Stimulated activated CD8-positive, alpha-beta memory T cell treated with anti-CD3 and anti-CD28 coated beads, Interleukin-15, amount 100 ng/mL, for 1 hour (primary cell): Measurements from ENCODE around the gene NEK2.
"Not testable (repeated sequence)": the region's sequence is repeated elsewhere in the genome, so short reads cannot be mapped to it uniquely, and the experiment has no call there.

Source experiments
- DNase-seq: peaks from one replicate; pipeline ENCODE4 v3.0.0-alpha.2; 2020; ENCODE audit warnings: low read depth

Gene NEK2

GRCh38 chr1:211650904-211651303, 24.5 kb downstream of the NEK2 start:
- no peak for DNase-seq

GRCh38 chr1:211648980-211649934, 26.2 kb downstream of the NEK2 start:
- DNase-seq: no peak

- no peak for DNase-seq
These were observed 27.1 kb downstream of the NEK2 start for GRCh38 chr1:211648336-211648735.

GRCh38 chr1:211647711-211648121, 27.7 kb downstream of the NEK2 start:
- no peak for DNase-seq

GRCh38 chr1:211646566-211646965, 28.9 kb downstream of the NEK2 start:
- no peak for DNase-seq

GRCh38 chr1:211645601-211646000, 29.8 kb downstream of the NEK2 start:
- DNase-seq: not testable (repeated sequence)

GRCh38 chr1:211644653-211645052, 30.8 kb downstream of the NEK2 start:
- no peak for DNase-seq

- DNase-seq: no peak
These were observed 31.9 kb downstream of the NEK2 start for GRCh38 chr1:211643324-211644212.

GRCh38 chr1:211642870-211643269, 32.6 kb downstream of the NEK2 start:
- DNase-seq: no peak

- DNase-seq: no peak
These were observed 33.5 kb downstream of the NEK2 start for GRCh38 chr1:211641942-211642341.

GRCh38 chr1:211641044-211641800, 34.2 kb downstream of the NEK2 start:
- DNase-seq: no peak

- DNase-seq: no peak
These were observed 35.2 kb downstream of the NEK2 start for GRCh38 chr1:211640301-211640630.

- DNase-seq: no peak
These were observed 35.7 kb downstream of the NEK2 start for GRCh38 chr1:211639475-211640300.

GRCh38 chr1:211638689-211639101, 36.7 kb downstream of the NEK2 start:
- DNase-seq: no peak

- no peak for DNase-seq
These were observed 37.2 kb downstream of the NEK2 start for GRCh38 chr1:211638246-211638645.

- DNase-seq: no peak
These were observed 38.4 kb downstream of the NEK2 start for GRCh38 chr1:211637066-211637465.

GRCh38 chr1:211636575-211637029, 38.8 kb downstream of the NEK2 start:
- not testable (repeated sequence) for DNase-seq

GRCh38 chr1:211635597-211636205, 39.7 kb downstream of the NEK2 start:
- DNase-seq: no peak

- no peak for DNase-seq
These were observed 40.5 kb downstream of the NEK2 start for GRCh38 chr1:211634931-211635330.

- no peak for DNase-seq
These were observed 41.0 kb downstream of the NEK2 start for GRCh38 chr1:211634461-211634860.

GRCh38 chr1:211633524-211633846, 41.9 kb downstream of the NEK2 start:
- DNase-seq: no peak
